C4-2B (cell line): ENCODE data around the gene ZNF778.

ENCODE experiments used
- ZFX ChIP-seq: fragments of 450-650 bp; IDR thresholded peaks from 2 replicates; pipeline ENCODE4 v1.6.1; 2017
- TF ChIP-seq, protein P1 (sequence below): fragments of 450-650 bp; conservative IDR thresholded peaks from 2 replicates; pipeline ENCODE4 v1.5.1; 2017; ENCODE audit warnings: mild to moderate bottlenecking

DNA sequence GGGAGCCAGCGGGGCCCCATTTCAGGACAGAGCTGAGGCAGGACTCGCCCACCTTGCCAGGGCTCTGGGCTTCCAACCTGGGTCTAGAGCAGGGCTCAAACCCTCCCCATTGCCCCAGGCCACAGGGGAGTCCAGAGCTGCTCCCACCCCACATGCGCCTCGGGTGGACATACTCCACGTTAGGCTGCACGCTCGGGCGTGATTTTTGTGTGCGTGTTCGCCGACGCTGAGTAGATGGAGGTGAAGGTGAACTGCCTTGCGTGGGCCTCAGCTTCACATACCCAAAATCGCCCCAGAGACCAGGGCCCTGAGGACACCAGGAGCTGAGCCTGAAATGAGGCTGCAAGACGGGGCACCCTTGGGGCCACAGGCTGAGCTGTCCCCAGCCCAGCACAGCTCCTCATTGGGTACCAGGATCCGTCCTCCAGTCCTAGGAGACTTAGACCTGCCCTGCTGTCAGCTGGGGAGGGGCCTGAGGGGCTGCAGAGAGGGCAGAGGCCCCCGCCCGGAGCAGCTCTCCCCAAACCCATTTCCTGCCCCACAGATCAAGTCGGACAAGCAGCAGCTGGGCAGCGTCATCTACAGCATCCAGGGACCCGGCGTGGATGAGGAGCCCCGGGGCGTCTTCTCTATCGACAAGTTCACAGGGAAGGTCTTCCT is 37.7 kb upstream of the ZNF778 start:
- TF ChIP-seq, protein P1, sequence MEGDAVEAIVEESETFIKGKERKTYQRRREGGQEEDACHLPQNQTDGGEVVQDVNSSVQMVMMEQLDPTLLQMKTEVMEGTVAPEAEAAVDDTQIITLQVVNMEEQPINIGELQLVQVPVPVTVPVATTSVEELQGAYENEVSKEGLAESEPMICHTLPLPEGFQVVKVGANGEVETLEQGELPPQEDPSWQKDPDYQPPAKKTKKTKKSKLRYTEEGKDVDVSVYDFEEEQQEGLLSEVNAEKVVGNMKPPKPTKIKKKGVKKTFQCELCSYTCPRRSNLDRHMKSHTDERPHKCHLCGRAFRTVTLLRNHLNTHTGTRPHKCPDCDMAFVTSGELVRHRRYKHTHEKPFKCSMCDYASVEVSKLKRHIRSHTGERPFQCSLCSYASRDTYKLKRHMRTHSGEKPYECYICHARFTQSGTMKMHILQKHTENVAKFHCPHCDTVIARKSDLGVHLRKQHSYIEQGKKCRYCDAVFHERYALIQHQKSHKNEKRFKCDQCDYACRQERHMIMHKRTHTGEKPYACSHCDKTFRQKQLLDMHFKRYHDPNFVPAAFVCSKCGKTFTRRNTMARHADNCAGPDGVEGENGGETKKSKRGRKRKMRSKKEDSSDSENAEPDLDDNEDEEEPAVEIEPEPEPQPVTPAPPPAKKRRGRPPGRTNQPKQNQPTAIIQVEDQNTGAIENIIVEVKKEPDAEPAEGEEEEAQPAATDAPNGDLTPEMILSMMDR = no peak
- TF ChIP-seq ZFX = no peak
